Measurements from ENCODE around the gene LRRC3.

LRRC3 gene

GRCh38 chr21:44440241-44441040 lies 14.9 kb upstream of the LRRC3 start:
- Histone ChIP-seq H3K4me3 (no peak overlapping the region), H3K36me3 (replicated peaks) (no peaks in the 10 kb centered on the region), H3K27me3 (ENCODE audit: low read depth) (no peaks in the 10 kb centered on the region), H3K4me1 (no peaks in the 10 kb centered on the region), H3K9me3 (no peaks in the 10 kb centered on the region)
- in situ Hi-C loops (cut with MboI; ENCODE audit: low sequenced_read_pairs): no loop called here
- DNase-seq (ENCODE audit: low spot score in 2 of 2): no peak

- Histone ChIP-seq H3K27me3 (ENCODE audit: low read depth) (no peaks in the 10 kb centered on the region), H3K36me3 (replicated peaks) (no peaks in the 10 kb centered on the region), H3K9me3 (no peaks in the 10 kb centered on the region), H3K4me3 (no peak overlapping the region), H3K4me1 (no peaks in the 10 kb centered on the region)
- DNase-seq (ENCODE audit: low spot score in 2 of 2): no peak
- in situ Hi-C loops (cut with MboI; ENCODE audit: low sequenced_read_pairs): no loop called here
Measured at GRCh38 chr21:44441041-44441400, 14.3 kb upstream of the LRRC3 start.

- no peaks in the 10 kb centered on the region for H3K36me3 ChIP-seq (replicated peaks)
- no peak overlapping the region for H3K4me3 ChIP-seq
- no peaks in the 10 kb centered on the region for H3K9me3 ChIP-seq
- in situ Hi-C loops (cut with MboI; ENCODE audit: low sequenced_read_pairs): no loop called here
- DNase-seq (ENCODE audit: low spot score in 2 of 2): no peak
- H3K4me1 ChIP-seq: no peaks in the 10 kb centered on the region
- no peaks in the 10 kb centered on the region for H3K27me3 ChIP-seq (ENCODE audit: low read depth)
Measured at GRCh38 chr21:44441581-44442265, 13.6 kb upstream of the LRRC3 start.

- Histone ChIP-seq H3K4me1 (no peaks in the 10 kb centered on the region), H3K36me3 (replicated peaks) (no peaks in the 10 kb centered on the region), H3K4me3 (no peak overlapping the region), H3K27me3 (ENCODE audit: low read depth) (peaks cover 7% of the 10 kb centered on the region; the same call in 1 of the 2 replicates), H3K9me3 (no peaks in the 10 kb centered on the region)
- in situ Hi-C loops (cut with MboI; ENCODE audit: low sequenced_read_pairs): no loop called here
- DNase-seq (ENCODE audit: low spot score in 2 of 2): no peak
Measured at GRCh38 chr21:44442266-44443125, 12.8 kb upstream of the LRRC3 start.

GRCh38 chr21:44443291-44443890 lies 11.9 kb upstream of the LRRC3 start:
- Histone ChIP-seq H3K9me3 (no peaks in the 10 kb centered on the region), H3K27me3 (ENCODE audit: low read depth) (peaks cover 15% of the 10 kb centered on the region), H3K4me3 (no peak overlapping the region), H3K36me3 (replicated peaks) (no peaks in the 10 kb centered on the region), H3K4me1 (no peaks in the 10 kb centered on the region)
- in situ Hi-C loops (cut with MboI; ENCODE audit: low sequenced_read_pairs): no loop called here
- no peak for DNase-seq (ENCODE audit: low spot score in 2 of 2)

- H3K4me3 ChIP-seq: no peak overlapping the region
- DNase-seq (ENCODE audit: low spot score in 2 of 2): no peak
- in situ Hi-C loops (cut with MboI; ENCODE audit: low sequenced_read_pairs): no loop called here
- H3K27me3 ChIP-seq (ENCODE audit: low read depth): peaks cover 19% of the 10 kb centered on the region
- H3K9me3 ChIP-seq: no peaks in the 10 kb centered on the region
- H3K4me1 ChIP-seq: no peaks in the 10 kb centered on the region
- no peaks in the 10 kb centered on the region for H3K36me3 ChIP-seq (replicated peaks)
Measured at GRCh38 chr21:44443891-44444285, 11.4 kb upstream of the LRRC3 start.

- Histone ChIP-seq H3K9me3 (no peaks in the 10 kb centered on the region), H3K4me3 (no peak overlapping the region), H3K4me1 (no peaks in the 10 kb centered on the region), H3K27me3 (ENCODE audit: low read depth) (peaks cover 21% of the 10 kb centered on the region), H3K36me3 (replicated peaks) (no peaks in the 10 kb centered on the region)
- in situ Hi-C loops (cut with MboI; ENCODE audit: low sequenced_read_pairs): no loop called here
- peak in 1 of 2 experiments; percentile 57 for DNase-seq (ENCODE audit: low spot score in 2 of 2)
Measured at GRCh38 chr21:44444286-44444931, 10.9 kb upstream of the LRRC3 start.

GRCh38 chr21:44445145-44445812 lies 10.0 kb upstream of the LRRC3 start:
- Histone ChIP-seq H3K9me3 (no peaks in the 10 kb centered on the region), H3K27me3 (ENCODE audit: low read depth) (peaks cover 28% of the 10 kb centered on the region), H3K36me3 (replicated peaks) (no peaks in the 10 kb centered on the region), H3K4me1 (no peaks in the 10 kb centered on the region), H3K4me3 (no peak overlapping the region)
- in situ Hi-C loops (cut with MboI; ENCODE audit: low sequenced_read_pairs): no loop called here
- no peak for DNase-seq (ENCODE audit: low spot score in 2 of 2)

- in situ Hi-C loops (cut with MboI; ENCODE audit: low sequenced_read_pairs): no loop called here
- H3K27me3 ChIP-seq (ENCODE audit: low read depth): peaks cover 42% of the 10 kb centered on the region
- no peaks in the 10 kb centered on the region for H3K36me3 ChIP-seq (replicated peaks)
- no peak for DNase-seq (ENCODE audit: low spot score in 2 of 2)
- H3K9me3 ChIP-seq: no peaks in the 10 kb centered on the region
- H3K4me3 ChIP-seq: no peak overlapping the region
- no peaks in the 10 kb centered on the region for H3K4me1 ChIP-seq
Measured at GRCh38 chr21:44448651-44449131, 6.6 kb upstream of the LRRC3 start.

GRCh38 chr21:44449473-44450363 lies 5.6 kb upstream of the LRRC3 start:
- peaks cover 42% of the 10 kb centered on the region for H3K27me3 ChIP-seq (ENCODE audit: low read depth)
- no peak overlapping the region for H3K4me3 ChIP-seq
- DNase-seq (ENCODE audit: low spot score in 2 of 2): no peak
- in situ Hi-C loops (cut with MboI; ENCODE audit: low sequenced_read_pairs): no loop called here
- no peaks in the 10 kb centered on the region for H3K36me3 ChIP-seq (replicated peaks)
- H3K9me3 ChIP-seq: no peaks in the 10 kb centered on the region
- H3K4me1 ChIP-seq: no peaks in the 10 kb centered on the region

GRCh38 chr21:44450402-44450801 lies 4.9 kb upstream of the LRRC3 start:
- Histone ChIP-seq H3K4me3 (no peak overlapping the region), H3K27me3 (ENCODE audit: low read depth) (peaks cover 42% of the 10 kb centered on the region), H3K4me1 (no peaks in the 10 kb centered on the region), H3K36me3 (replicated peaks) (no peaks in the 10 kb centered on the region), H3K9me3 (no peaks in the 10 kb centered on the region)
- in situ Hi-C loops (cut with MboI; ENCODE audit: low sequenced_read_pairs): no loop called here
- no peak for DNase-seq (ENCODE audit: low spot score in 2 of 2)

GRCh38 chr21:44450999-44451398 lies 4.3 kb upstream of the LRRC3 start:
- in situ Hi-C loops (cut with MboI; ENCODE audit: low sequenced_read_pairs): no loop called here
- DNase-seq (ENCODE audit: low spot score in 2 of 2): no peak
- H3K9me3 ChIP-seq: no peaks in the 10 kb centered on the region
- H3K4me3 ChIP-seq: no peak overlapping the region
- no peaks in the 10 kb centered on the region for H3K36me3 ChIP-seq (replicated peaks)
- H3K27me3 ChIP-seq (ENCODE audit: low read depth): peaks cover 42% of the 10 kb centered on the region
- H3K4me1 ChIP-seq: no peaks in the 10 kb centered on the region
